Parathyroid adenoma (tissue), 2 donors: Measurements from ENCODE around the gene HOXB6.
A peak's percentile ranks its signal among the peaks of the same experiment; 100 is the strongest.

ENCODE experiments used
- H2AFZ ChIP-seq: fragments of 300-600 bp; sonication (generic); one replicate; pipeline ENCODE4 v1.7.0; 2017; ENCODE audit warnings: antibody characterized with exemption, mild to moderate bottlenecking
- H3K27ac ChIP-seq: fragments of 300-600 bp; sonication (generic); one replicate; pipeline ENCODE4 v1.7.0; 2017
- H3K27me3 ChIP-seq: fragments of 300-600 bp; sonication (generic); one replicate; pipeline ENCODE4 v1.7.0; 2017; ENCODE audit warnings: low read length; ENCODE audit not compliant: control insufficient read depth, insufficient read depth
- H3K36me3 ChIP-seq: fragments of 300-600 bp; sonication (generic); one replicate; pipeline ENCODE4 v1.7.0; 2017; ENCODE audit warnings: low read length; ENCODE audit not compliant: control insufficient read depth, insufficient read depth
- H3K4me1 ChIP-seq: fragments of 300-600 bp; sonication (generic); one replicate; pipeline ENCODE4 v1.7.0; 2017; ENCODE audit warnings: control low read depth
- H3K4me2 ChIP-seq: fragments of 300-600 bp; sonication (generic); one replicate; pipeline ENCODE4 v1.7.0; 2017; ENCODE audit warnings: low read length
- H3K4me3 ChIP-seq: fragments of 300-600 bp; sonication (generic); one replicate; pipeline ENCODE4 v1.7.0; 2017; ENCODE audit warnings: low read depth, low read length
- H3K79me2 ChIP-seq: fragments of 300-600 bp; sonication (generic); one replicate; pipeline ENCODE4 v1.7.0; 2017; ENCODE audit warnings: control low read depth
- H3K9ac ChIP-seq: fragments of 300-600 bp; sonication (generic); one replicate; pipeline ENCODE4 v1.7.0; 2017; ENCODE audit warnings: mild to moderate bottlenecking
- H3K9me3 ChIP-seq: fragments of 300-600 bp; sonication (generic); one replicate; pipeline ENCODE4 v1.7.0; 2017; ENCODE audit warnings: low read length; ENCODE audit not compliant: control insufficient read depth
- TF ChIP-seq, protein P1 (sequence below): fragments of 300-600 bp; sonication (generic); IDR thresholded peaks from one replicate; pipeline ENCODE4 v1.7.0; 2017; ENCODE audit warnings: antibody characterized with exemption, mild to moderate bottlenecking
- donor health status: primary hyperparathyroidism.

The HOXB6 gene

DNA sequence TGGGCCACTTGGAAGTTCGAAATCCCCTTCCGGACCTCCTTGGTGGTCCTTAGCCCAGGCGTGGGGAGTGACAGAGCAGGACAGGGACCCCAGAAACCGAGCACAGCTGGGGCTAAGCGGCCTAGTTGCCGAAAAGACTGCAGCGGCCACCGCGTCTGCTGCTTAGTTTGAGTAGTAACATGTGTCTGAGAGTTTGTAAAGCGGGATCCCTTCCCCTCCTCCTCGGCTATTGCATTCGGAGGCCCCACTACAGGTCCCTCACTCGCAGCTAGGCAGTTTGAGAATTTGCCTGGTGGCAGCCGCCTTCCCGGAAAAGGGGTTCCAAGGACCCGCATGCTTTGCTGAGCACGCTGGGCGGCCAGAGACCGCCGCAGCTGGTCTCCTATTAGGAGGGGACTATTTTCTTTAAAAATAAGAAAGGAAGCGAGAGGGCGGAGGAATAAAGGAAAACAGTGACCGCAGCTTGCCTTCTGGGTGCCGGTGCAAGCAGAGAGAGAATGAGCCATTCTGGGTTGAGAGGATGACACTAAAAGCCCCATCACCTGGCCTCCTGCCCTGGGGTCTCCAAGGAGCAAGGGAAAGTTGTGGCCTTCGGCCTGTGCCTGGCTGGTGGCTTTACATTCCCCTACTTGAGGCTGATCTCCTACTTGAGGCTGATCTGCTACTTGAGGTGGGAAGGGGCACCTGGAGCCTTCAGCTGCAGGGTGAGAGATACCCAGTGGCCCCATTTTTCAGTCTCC is 10.1 kb downstream of the HOXB6 start:
- Histone ChIP-seq H3K4me2 (no peak overlapping the region), H3K79me2 (no peaks in the 10 kb centered on the region), H3K9ac (no peak overlapping the region), H3K4me3 (no peak overlapping the region), H3K4me1 (no peaks in the 10 kb centered on the region), H2AFZ (no peak overlapping the region), H3K36me3 (no peaks in the 10 kb centered on the region), H3K27me3 (peaks cover 6% of the 10 kb centered on the region), H3K9me3 (no peaks in the 10 kb centered on the region), H3K27ac (no peak overlapping the region)
- TF ChIP-seq, protein P1, sequence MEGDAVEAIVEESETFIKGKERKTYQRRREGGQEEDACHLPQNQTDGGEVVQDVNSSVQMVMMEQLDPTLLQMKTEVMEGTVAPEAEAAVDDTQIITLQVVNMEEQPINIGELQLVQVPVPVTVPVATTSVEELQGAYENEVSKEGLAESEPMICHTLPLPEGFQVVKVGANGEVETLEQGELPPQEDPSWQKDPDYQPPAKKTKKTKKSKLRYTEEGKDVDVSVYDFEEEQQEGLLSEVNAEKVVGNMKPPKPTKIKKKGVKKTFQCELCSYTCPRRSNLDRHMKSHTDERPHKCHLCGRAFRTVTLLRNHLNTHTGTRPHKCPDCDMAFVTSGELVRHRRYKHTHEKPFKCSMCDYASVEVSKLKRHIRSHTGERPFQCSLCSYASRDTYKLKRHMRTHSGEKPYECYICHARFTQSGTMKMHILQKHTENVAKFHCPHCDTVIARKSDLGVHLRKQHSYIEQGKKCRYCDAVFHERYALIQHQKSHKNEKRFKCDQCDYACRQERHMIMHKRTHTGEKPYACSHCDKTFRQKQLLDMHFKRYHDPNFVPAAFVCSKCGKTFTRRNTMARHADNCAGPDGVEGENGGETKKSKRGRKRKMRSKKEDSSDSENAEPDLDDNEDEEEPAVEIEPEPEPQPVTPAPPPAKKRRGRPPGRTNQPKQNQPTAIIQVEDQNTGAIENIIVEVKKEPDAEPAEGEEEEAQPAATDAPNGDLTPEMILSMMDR = no peak

DNA sequence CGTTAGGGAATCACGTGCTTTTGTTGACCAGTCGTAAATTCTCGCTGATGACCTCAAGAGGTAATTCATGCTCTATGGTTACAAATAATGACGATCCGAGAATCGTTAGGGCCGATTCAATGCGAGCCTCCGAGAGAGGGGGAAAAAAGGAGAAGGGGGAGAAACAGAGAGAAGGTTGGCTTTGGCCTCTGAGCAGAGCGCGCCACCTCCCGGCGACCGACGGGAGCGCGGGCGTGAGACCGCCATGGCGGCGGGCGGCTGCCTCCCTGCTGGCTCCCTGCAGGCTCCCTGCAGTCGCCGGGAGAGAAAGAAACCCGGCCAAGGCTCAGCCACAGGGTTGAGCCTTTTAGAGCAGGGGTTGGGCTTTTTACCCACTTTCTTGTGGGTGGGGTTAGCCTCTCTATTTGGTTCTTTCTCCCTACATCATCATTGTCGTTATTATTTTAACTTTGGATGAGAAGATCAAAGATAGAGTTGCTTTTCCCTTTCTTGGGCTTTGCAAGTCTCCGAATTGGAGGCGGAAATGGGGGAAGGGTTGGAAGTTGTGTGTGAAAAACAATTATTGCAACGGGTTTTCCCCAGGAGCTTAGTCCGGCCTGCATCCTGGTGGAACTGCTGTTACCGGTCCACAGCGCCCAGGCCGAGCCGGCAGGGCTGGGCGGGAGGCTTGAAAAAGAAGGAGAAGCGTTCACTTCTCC is 10.8 kb downstream of the HOXB6 start:
- H3K4me1 ChIP-seq = no peaks in the 10 kb centered on the region

DNA sequence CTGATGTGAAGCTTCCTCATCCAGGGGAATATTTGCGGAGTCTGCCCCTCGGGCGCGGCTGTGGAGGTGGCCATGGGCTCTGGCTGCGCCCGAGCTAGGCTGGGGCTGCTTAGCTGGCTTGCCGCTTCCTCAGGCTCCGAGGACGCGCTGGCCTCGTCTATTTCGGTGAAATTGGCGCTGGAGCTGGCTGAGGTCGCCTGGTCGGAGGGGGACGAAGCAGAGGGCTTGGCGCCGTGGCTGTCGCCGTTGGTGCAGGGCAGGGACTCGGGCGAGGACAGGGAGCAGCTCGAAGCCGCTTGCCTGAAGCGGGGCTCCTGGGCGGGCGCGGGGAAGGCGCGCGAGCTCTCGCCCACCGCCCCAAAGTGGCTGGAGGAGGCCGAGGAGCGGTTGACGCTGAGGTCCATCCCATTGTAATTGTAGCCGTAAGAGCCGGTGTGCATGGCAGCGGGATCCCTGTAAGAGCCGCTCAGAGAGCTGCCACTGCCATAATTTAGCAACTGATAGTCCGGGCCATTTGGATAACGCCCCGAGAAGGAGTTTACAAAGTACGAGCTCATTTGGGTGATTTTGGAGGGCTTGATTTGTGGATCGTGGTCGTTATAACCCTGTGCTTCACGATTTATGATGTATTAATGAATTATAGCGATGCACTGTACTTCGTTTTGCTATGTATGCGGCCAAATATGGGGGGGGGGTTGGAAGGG is 11.5 kb downstream of the HOXB6 start, which contains the start of gene HOXB5:
HOXB5 (minus strand) TSS at position 654 of the 704 bp plus-strand sequence; CDS start at position 557, 97 bp downstream.
- Histone ChIP-seq H3K27me3 (peaks cover 6% of the 10 kb centered on the region), H3K36me3 (no peaks in the 10 kb centered on the region), H3K27ac (no peak within 1 kb of the TSS), H3K79me2 (no peaks in the 10 kb centered on the region), H3K9ac (no peak within 1 kb of the TSS), H2AFZ (no peak within 1 kb of the TSS), H3K4me1 (no peaks in the 10 kb centered on the region), H3K4me3 (peak within 1 kb of the TSS; percentile 58), H3K9me3 (no peaks in the 10 kb centered on the region), H3K4me2 (peak within 1 kb of the TSS; percentile 97)
- TF ChIP-seq, protein P1 = no peak

More for the DNA sequence above, 10.8 kb downstream of the HOXB6 start:
- Histone ChIP-seq H3K9me3 (no peaks in the 10 kb centered on the region), H3K79me2 (no peaks in the 10 kb centered on the region), H3K36me3 (no peaks in the 10 kb centered on the region), H3K4me3 (peak overlapping the region; percentile 58), H3K4me2 (peak overlapping the region; percentile 97), H3K27ac (no peak overlapping the region), H3K9ac (no peak overlapping the region), H3K27me3 (peaks cover 6% of the 10 kb centered on the region), H2AFZ (no peak overlapping the region)
- TF ChIP-seq, protein P1 = peak; percentile 50

DNA sequence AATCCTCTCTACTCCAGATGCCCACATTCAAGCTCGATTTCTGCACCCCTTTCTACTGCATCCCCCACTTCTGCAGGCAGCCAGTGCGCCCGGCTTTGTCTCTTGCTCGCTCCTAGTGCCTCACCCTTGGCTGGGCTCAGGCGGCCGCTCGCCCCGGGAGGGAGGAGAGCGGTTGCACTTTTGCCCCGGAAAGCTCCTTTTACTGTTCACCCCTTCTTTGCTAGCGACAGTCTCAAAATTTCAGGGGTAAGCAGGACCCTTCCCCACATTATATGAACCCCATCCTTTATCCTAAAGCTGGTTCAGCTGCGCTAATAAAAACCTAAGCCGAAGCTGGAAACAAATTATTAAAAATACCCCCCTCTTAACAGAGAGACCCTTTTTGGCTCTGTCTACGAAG is 12.2 kb downstream of the HOXB6 start:
- no peak overlapping the region for H3K27ac ChIP-seq

More for the DNA sequence above, 12.2 kb downstream of the HOXB6 start:
- Histone ChIP-seq H3K9me3 (no peaks in the 10 kb centered on the region), H3K9ac (no peak overlapping the region), H3K27me3 (peaks cover 3% of the 10 kb centered on the region), H3K36me3 (no peaks in the 10 kb centered on the region), H3K4me1 (no peaks in the 10 kb centered on the region), H3K79me2 (no peaks in the 10 kb centered on the region), H2AFZ (no peak overlapping the region), H3K4me2 (peak overlapping the region; percentile 42), H3K4me3 (peak overlapping the region; percentile 58)
- TF ChIP-seq, protein P1 = no peak
